GM23338 (cell line): Measurements from ENCODE around the gene CTCFL. TPM values are rescaled to one million over a fixed set of nuclear protein-coding genes. Genes with fewer than 3 reads are reported as not detected.

ENCODE experiments used
- ATAC-seq: fragments of 200-7000 bp; cut with Tn5 transposase; 3 replicates; pipeline ENCODE4 v1.9.1; 2020
- DNase-seq: peaks from one replicate; pipeline ENCODE4 v3.0.0-alpha.2; 2015; ENCODE audit warnings: low spot score
- H2AFZ ChIP-seq: fragments of 200-600 bp; sonication (generic); 2 replicates; pipeline ENCODE4 v1.8.0; 2016; ENCODE audit warnings: antibody characterized with exemption, mild to moderate bottlenecking, moderate library complexity
- H3F3A ChIP-seq: fragments of 200-600 bp; sonication (generic); replicated peaks from 2 replicates; pipeline ENCODE4 v1.8.0; 2017; ENCODE audit warnings: antibody characterized with exemption, mixed run types, low read depth
- H3K27ac ChIP-seq: fragments of 200-600 bp; sonication (generic); 2 replicates; pipeline ENCODE4 v1.6.1; 2016; ENCODE audit warnings: low read depth
- H3K27me3 ChIP-seq: fragments of 200-600 bp; sonication (generic); 2 replicates; pipeline ENCODE4 v1.8.0; 2016; ENCODE audit warnings: mild to moderate bottlenecking, mixed run types, moderate library complexity; ENCODE audit not compliant: insufficient read depth
- H3K36me3 ChIP-seq: fragments of 200-600 bp; sonication (generic); 2 replicates; pipeline ENCODE4 v1.8.0; 2016; ENCODE audit warnings: mild to moderate bottlenecking; ENCODE audit not compliant: insufficient read depth
- H3K4me1 ChIP-seq: fragments of 200-600 bp; sonication (generic); 2 replicates; pipeline ENCODE4 v1.8.0; 2016; ENCODE audit warnings: mild to moderate bottlenecking, moderate library complexity; ENCODE audit not compliant: insufficient read depth
- H3K4me2 ChIP-seq: fragments of 200-600 bp; sonication (generic); 2 replicates; pipeline ENCODE4 v1.7.1; 2017; ENCODE audit warnings: mixed run types
- H3K4me3 ChIP-seq: fragments of 200-600 bp; sonication (generic); 2 replicates; pipeline ENCODE4 v1.6.1; 2016; ENCODE audit warnings: mixed run types
- H3K79me2 ChIP-seq: fragments of 200-600 bp; sonication (generic); replicated peaks from 2 replicates; pipeline ENCODE4 v1.8.0; 2017; ENCODE audit warnings: mild to moderate bottlenecking; ENCODE audit not compliant: insufficient read depth
- H3K9me2 ChIP-seq: fragments of 200-600 bp; sonication (generic); 2 replicates; pipeline ENCODE4 v1.8.0; 2017; ENCODE audit not compliant: insufficient read depth
- H4K20me1 ChIP-seq: fragments of 200-600 bp; sonication (generic); replicated peaks from 2 replicates; pipeline ENCODE4 v1.8.0; 2017; ENCODE audit warnings: mild to moderate bottlenecking; ENCODE audit not compliant: insufficient read depth
- H3K27ac Mint-ChIP-seq: 2 replicates; pipeline ENCODE4 v1.8.0; 2020; ENCODE audit warnings: inconsistent platforms, mild to moderate bottlenecking, moderate library complexity, mixed read lengths
- H3K27me3 Mint-ChIP-seq: 3 replicates; pipeline ENCODE4 v1.8.0; 2022; ENCODE audit warnings: low read depth, mild to moderate bottlenecking, moderate library complexity, mixed read lengths, inconsistent platforms; ENCODE audit not compliant: insufficient read depth, poor library complexity
- H3K36me3 Mint-ChIP-seq: 3 replicates; pipeline ENCODE4 v1.8.0; 2021; ENCODE audit warnings: low read depth, mild to moderate bottlenecking, inconsistent platforms, moderate library complexity, mixed read lengths
- H3K4me1 Mint-ChIP-seq: 3 replicates; pipeline ENCODE4 v1.8.0; 2020; ENCODE audit warnings: mild to moderate bottlenecking, inconsistent platforms, mixed read lengths
- H3K4me3 Mint-ChIP-seq: 3 replicates; pipeline ENCODE4 v1.8.0; 2021; ENCODE audit warnings: moderate library complexity, mild to moderate bottlenecking, inconsistent platforms, mixed read lengths
- H3K9me3 Mint-ChIP-seq: 3 replicates; pipeline ENCODE4 v1.8.0; 2020; ENCODE audit warnings: moderate library complexity, mild to moderate bottlenecking, inconsistent platforms, mixed read lengths
- CREB1 ChIP-seq: fragments of 250-450 bp; sonication (Bioruptor Pico); IDR thresholded peaks from 2 replicates; pipeline ENCODE4 v1.5.0; 2020; ENCODE audit warnings: low read depth, mild to moderate bottlenecking, moderate library complexity
- EZH2 ChIP-seq: fragments of 200-600 bp; sonication (generic); IDR thresholded peaks from one replicate; pipeline ENCODE4 v1.8.0; 2017; ENCODE audit warnings: antibody characterized with exemption, mild to moderate bottlenecking, low read depth; ENCODE audit not compliant: unreplicated experiment
- JUNB ChIP-seq: IDR thresholded peaks from one replicate; pipeline ENCODE4 v1.6.1; 2016; ENCODE audit warnings: antibody characterized with exemption; ENCODE audit not compliant: unreplicated experiment
- NANOG ChIP-seq: IDR thresholded peaks from 2 replicates; pipeline ENCODE4 v1.6.1; 2016; ENCODE audit warnings: antibody characterized with exemption, borderline replicate concordance
- POLR2AphosphoS5 ChIP-seq: IDR thresholded peaks from 2 replicates; pipeline ENCODE4 v1.6.1; 2016; ENCODE audit warnings: antibody characterized with exemption, low read depth
- STAT1 ChIP-seq: IDR thresholded peaks from one replicate; pipeline ENCODE4 v1.6.1; 2016; ENCODE audit warnings: antibody characterized with exemption; ENCODE audit not compliant: unreplicated experiment
- ZNF114 ChIP-seq: fragments of 250-450 bp; sonication (Bioruptor Pico); IDR thresholded peaks from 2 replicates; pipeline ENCODE4 v1.5.0; 2020; ENCODE audit warnings: mild to moderate bottlenecking, moderate library complexity
- ZNF331 ChIP-seq: fragments of 250-450 bp; sonication (Bioruptor Pico); IDR thresholded peaks from 2 replicates; pipeline ENCODE4 v1.5.0; 2020; ENCODE audit warnings: low read depth, mild to moderate bottlenecking, moderate library complexity
- polyA plus RNA-seq: library from polyadenylated mRNA; unstranded; fragments of >200 nt; fragmentation: Nextera tagmentation; extraction: Ambion mirVana; gene quantifications from 2 replicates; pipeline ENCODE4 v1.2.1, GENCODE V29; 2016
- total RNA-seq: library from RNA; depleted of rRNA; stranded (reverse); fragments of >200 nt; shearing (Covaris generic); gene quantifications from 2 replicates; pipeline ENCODE4 v1.2.3, GENCODE V29; 2014
- TF ChIP-seq, protein P1 (sequence below), 2 experiments: fragments of 200-600 bp in 1 of 2; sonication (generic) in 1 of 2; conservative IDR thresholded peaks; 2 replicates each; pipeline versions ENCODE4 v1.5.1 to v1.6.1; 2016 to 2017; ENCODE audit warnings: antibody characterized with exemption in 2 of 2, low read depth in 2 of 2, mild to moderate bottlenecking in 2 of 2, moderate library complexity in 1 of 2
- TF ChIP-seq, protein P2 (sequence below): IDR thresholded peaks from 2 replicates; pipeline ENCODE4 v1.6.1; 2016; ENCODE audit warnings: antibody characterized with exemption
- TF ChIP-seq, protein P3 (sequence below): IDR thresholded peaks from one replicate; pipeline ENCODE4 v1.6.1; 2018; ENCODE audit warnings: antibody characterized with exemption; ENCODE audit not compliant: unreplicated experiment
- TF ChIP-seq, protein P4 (sequence below): fragments of 250-450 bp; sonication (Bioruptor Pico); IDR thresholded peaks from 2 replicates; pipeline ENCODE4 v1.5.0; 2020; ENCODE audit warnings: mild to moderate bottlenecking, moderate library complexity

The CTCFL gene
- total and polyA plus RNA-seq, 2 experiments from 2014 or later: 0.55 to 1.4 TPM

DNA sequence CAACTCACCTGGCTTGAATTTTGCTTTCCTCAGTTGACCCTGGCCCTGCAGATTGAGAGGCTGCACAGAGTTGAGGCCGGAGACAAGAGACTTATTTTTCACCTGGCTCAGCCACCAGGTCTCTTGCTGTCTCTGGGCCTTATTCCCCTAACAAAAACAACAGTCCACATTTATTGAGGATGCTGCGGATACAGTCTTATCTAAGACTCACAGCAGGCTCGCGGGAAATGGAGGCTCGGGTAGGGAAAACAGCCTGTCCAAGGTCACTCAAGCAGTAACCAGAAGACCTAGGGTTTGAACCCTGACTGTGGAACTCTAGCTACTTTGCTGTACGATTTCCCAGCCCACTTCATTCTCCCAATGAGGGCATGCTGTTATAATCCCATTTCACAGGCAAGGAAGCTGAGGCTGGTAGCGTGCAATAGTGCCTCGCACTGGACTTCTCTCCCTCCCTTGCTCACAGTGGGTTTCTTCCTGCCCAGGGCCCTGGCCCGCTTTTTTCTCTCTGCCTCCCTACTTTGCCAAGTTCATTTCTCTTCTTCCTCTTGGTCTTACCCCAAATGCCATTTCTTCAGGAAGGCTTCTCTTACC is 76.1 kb downstream of the CTCFL start:
- Mint-ChIP-seq H3K4me3 (no peak overlapping the region), H3K9me3 (no peaks in the 10 kb centered on the region; the same call in 2 of the 3 replicates), H3K27me3 (peaks cover 5% of the 10 kb centered on the region), H3K27ac (no peak overlapping the region), H3K36me3 (no peaks in the 10 kb centered on the region), H3K4me1 (peaks cover 7% of the 10 kb centered on the region)
- Histone ChIP-seq H3K27me3 (no peaks in the 10 kb centered on the region), H3K4me1 (no peaks in the 10 kb centered on the region), H3F3A (no peaks in the 10 kb centered on the region), H3K9me2 (no peaks in the 10 kb centered on the region), H4K20me1 (no peaks in the 10 kb centered on the region), H3K36me3 (no peaks in the 10 kb centered on the region), H3K4me2 (no peak overlapping the region), H3K79me2 (no peaks in the 10 kb centered on the region), H2AFZ (no peak overlapping the region), H3K4me3 (no peak overlapping the region), H3K27ac (no peak overlapping the region)
- DNase-seq (no peak), ATAC-seq (no peak)
- no peak for TF ChIP-seq STAT1
- TF ChIP-seq, protein P1, sequence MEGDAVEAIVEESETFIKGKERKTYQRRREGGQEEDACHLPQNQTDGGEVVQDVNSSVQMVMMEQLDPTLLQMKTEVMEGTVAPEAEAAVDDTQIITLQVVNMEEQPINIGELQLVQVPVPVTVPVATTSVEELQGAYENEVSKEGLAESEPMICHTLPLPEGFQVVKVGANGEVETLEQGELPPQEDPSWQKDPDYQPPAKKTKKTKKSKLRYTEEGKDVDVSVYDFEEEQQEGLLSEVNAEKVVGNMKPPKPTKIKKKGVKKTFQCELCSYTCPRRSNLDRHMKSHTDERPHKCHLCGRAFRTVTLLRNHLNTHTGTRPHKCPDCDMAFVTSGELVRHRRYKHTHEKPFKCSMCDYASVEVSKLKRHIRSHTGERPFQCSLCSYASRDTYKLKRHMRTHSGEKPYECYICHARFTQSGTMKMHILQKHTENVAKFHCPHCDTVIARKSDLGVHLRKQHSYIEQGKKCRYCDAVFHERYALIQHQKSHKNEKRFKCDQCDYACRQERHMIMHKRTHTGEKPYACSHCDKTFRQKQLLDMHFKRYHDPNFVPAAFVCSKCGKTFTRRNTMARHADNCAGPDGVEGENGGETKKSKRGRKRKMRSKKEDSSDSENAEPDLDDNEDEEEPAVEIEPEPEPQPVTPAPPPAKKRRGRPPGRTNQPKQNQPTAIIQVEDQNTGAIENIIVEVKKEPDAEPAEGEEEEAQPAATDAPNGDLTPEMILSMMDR (conservative IDR thresholded peaks at IDR 0.05; ENCODE audit: low read depth in 2 of 2): no peak
- TF ChIP-seq, protein P2, sequence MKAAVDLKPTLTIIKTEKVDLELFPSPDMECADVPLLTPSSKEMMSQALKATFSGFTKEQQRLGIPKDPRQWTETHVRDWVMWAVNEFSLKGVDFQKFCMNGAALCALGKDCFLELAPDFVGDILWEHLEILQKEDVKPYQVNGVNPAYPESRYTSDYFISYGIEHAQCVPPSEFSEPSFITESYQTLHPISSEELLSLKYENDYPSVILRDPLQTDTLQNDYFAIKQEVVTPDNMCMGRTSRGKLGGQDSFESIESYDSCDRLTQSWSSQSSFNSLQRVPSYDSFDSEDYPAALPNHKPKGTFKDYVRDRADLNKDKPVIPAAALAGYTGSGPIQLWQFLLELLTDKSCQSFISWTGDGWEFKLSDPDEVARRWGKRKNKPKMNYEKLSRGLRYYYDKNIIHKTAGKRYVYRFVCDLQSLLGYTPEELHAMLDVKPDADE: no peak
- TF ChIP-seq, protein P3, sequence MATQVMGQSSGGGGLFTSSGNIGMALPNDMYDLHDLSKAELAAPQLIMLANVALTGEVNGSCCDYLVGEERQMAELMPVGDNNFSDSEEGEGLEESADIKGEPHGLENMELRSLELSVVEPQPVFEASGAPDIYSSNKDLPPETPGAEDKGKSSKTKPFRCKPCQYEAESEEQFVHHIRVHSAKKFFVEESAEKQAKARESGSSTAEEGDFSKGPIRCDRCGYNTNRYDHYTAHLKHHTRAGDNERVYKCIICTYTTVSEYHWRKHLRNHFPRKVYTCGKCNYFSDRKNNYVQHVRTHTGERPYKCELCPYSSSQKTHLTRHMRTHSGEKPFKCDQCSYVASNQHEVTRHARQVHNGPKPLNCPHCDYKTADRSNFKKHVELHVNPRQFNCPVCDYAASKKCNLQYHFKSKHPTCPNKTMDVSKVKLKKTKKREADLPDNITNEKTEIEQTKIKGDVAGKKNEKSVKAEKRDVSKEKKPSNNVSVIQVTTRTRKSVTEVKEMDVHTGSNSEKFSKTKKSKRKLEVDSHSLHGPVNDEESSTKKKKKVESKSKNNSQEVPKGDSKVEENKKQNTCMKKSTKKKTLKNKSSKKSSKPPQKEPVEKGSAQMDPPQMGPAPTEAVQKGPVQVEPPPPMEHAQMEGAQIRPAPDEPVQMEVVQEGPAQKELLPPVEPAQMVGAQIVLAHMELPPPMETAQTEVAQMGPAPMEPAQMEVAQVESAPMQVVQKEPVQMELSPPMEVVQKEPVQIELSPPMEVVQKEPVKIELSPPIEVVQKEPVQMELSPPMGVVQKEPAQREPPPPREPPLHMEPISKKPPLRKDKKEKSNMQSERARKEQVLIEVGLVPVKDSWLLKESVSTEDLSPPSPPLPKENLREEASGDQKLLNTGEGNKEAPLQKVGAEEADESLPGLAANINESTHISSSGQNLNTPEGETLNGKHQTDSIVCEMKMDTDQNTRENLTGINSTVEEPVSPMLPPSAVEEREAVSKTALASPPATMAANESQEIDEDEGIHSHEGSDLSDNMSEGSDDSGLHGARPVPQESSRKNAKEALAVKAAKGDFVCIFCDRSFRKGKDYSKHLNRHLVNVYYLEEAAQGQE: no peak
- TF ChIP-seq EZH2: no peak
- TF ChIP-seq JUNB: no peak
- TF ChIP-seq ZNF331 (CRISPR knock-in tag): no peak
- no peak for TF ChIP-seq NANOG
- TF ChIP-seq CREB1: no peak
- no peak for TF ChIP-seq POLR2AphosphoS5
- TF ChIP-seq ZNF114 (CRISPR knock-in tag): no peak
- TF ChIP-seq, protein P4, sequence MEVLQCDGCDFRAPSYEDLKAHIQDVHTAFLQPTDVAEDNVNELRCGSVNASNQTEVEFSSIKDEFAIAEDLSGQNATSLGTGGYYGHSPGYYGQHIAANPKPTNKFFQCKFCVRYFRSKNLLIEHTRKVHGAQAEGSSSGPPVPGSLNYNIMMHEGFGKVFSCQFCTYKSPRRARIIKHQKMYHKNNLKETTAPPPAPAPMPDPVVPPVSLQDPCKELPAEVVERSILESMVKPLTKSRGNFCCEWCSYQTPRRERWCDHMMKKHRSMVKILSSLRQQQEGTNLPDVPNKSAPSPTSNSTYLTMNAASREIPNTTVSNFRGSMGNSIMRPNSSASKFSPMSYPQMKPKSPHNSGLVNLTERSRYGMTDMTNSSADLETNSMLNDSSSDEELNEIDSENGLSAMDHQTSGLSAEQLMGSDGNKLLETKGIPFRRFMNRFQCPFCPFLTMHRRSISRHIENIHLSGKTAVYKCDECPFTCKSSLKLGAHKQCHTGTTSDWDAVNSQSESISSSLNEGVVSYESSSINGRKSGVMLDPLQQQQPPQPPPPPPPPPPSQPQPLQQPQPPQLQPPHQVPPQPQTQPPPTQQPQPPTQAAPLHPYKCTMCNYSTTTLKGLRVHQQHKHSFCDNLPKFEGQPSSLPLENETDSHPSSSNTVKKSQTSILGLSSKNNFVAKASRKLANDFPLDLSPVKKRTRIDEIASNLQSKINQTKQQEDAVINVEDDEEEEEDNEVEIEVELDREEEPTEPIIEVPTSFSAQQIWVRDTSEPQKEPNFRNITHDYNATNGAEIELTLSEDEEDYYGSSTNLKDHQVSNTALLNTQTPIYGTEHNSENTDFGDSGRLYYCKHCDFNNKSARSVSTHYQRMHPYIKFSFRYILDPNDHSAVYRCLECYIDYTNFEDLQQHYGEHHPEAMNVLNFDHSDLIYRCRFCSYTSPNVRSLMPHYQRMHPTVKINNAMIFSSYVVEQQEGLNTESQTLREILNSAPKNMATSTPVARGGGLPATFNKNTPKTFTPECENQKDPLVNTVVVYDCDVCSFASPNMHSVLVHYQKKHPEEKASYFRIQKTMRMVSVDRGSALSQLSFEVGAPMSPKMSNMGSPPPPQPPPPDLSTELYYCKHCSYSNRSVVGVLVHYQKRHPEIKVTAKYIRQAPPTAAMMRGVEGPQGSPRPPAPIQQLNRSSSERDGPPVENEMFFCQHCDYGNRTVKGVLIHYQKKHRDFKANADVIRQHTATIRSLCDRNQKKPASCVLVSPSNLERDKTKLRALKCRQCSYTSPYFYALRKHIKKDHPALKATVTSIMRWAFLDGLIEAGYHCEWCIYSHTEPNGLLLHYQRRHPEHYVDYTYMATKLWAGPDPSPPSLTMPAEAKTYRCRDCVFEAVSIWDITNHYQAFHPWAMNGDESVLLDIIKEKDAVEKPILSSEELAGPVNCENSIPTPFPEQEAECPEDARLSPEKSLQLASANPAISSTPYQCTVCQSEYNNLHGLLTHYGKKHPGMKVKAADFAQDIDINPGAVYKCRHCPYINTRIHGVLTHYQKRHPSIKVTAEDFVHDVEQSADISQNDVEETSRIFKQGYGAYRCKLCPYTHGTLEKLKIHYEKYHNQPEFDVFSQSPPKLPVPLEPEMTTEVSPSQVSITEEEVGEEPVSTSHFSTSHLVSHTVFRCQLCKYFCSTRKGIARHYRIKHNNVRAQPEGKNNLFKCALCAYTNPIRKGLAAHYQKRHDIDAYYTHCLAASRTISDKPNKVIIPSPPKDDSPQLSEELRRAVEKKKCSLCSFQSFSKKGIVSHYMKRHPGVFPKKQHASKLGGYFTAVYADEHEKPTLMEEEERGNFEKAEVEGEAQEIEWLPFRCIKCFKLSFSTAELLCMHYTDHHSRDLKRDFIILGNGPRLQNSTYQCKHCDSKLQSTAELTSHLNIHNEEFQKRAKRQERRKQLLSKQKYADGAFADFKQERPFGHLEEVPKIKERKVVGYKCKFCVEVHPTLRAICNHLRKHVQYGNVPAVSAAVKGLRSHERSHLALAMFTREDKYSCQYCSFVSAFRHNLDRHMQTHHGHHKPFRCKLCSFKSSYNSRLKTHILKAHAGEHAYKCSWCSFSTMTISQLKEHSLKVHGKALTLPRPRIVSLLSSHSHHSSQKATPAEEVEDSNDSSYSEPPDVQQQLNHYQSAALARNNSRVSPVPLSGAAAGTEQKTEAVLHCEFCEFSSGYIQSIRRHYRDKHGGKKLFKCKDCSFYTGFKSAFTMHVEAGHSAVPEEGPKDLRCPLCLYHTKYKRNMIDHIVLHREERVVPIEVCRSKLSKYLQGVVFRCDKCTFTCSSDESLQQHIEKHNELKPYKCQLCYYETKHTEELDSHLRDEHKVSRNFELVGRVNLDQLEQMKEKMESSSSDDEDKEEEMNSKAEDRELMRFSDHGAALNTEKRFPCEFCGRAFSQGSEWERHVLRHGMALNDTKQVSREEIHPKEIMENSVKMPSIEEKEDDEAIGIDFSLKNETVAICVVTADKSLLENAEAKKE (CRISPR knock-in tag): no peak
